Astrocyte (in vitro differentiated cells and primary cell): ENCODE results near the gene SYPL2. TPM values are rescaled to one million over a fixed set of nuclear protein-coding genes. Genes with fewer than 3 reads are reported as not detected.

Experiments used
- DNase-seq: peaks from one replicate; pipeline ENCODE4 v3.0.0-alpha.2; 2010; ENCODE audit warnings: low read depth
- FAIRE-seq: peaks from 2 replicates; lab custom pipeline; 2011; peaks lifted over from hg19 to GRCh38; lab: Jason Lieb, UNC
- H2AFZ ChIP-seq: 2 replicates; pipeline ENCODE4 v1.6.0; 2012; ENCODE audit warnings: low read depth, low read length, inconsistent platforms
- H3K27ac ChIP-seq: 2 replicates; pipeline ENCODE4 v1.5.1; 2011; ENCODE audit warnings: low read depth, low read length, inconsistent platforms
- H3K27me3 ChIP-seq: 2 replicates; pipeline ENCODE4 v1.6.0; 2011; ENCODE audit warnings: low read length, inconsistent platforms; ENCODE audit not compliant: insufficient read depth
- H3K36me3 ChIP-seq: 2 replicates; pipeline ENCODE4 v1.5.1; 2011; ENCODE audit warnings: low read length, inconsistent platforms; ENCODE audit not compliant: insufficient read depth
- H3K4me1 ChIP-seq: 2 replicates; pipeline ENCODE4 v1.5.1; 2011; ENCODE audit warnings: low read length, inconsistent platforms; ENCODE audit not compliant: insufficient read depth
- H3K4me2 ChIP-seq: 2 replicates; pipeline ENCODE4 v1.6.0; 2012; ENCODE audit warnings: low read length, inconsistent platforms
- H3K4me3 ChIP-seq: 2 replicates; pipeline ENCODE4 v1.5.1; 2011; ENCODE audit warnings: low read depth, mild to moderate bottlenecking, low read length, inconsistent platforms; ENCODE audit not compliant: insufficient read depth
- H3K79me2 ChIP-seq: 2 replicates; pipeline ENCODE4 v1.6.0; 2012; ENCODE audit warnings: mild to moderate bottlenecking, low read length, inconsistent platforms; ENCODE audit not compliant: insufficient read depth
- H3K9ac ChIP-seq: 2 replicates; pipeline ENCODE4 v1.6.0; 2012; ENCODE audit warnings: mild to moderate bottlenecking, low read length, inconsistent platforms
- H3K9me3 ChIP-seq: 2 replicates; pipeline ENCODE4 v1.5.1; 2012; ENCODE audit warnings: low read depth, mild to moderate bottlenecking, low read length, inconsistent platforms; ENCODE audit not compliant: insufficient read depth
- H4K20me1 ChIP-seq: 2 replicates; pipeline ENCODE4 v1.6.0; 2012; ENCODE audit warnings: low read length, inconsistent platforms; ENCODE audit not compliant: insufficient read depth
- H3K27ac Mint-ChIP-seq: one replicate; pipeline ENCODE4 v1.8.0; 2021; ENCODE audit warnings: mild to moderate bottlenecking, mixed read lengths; ENCODE audit not compliant: unreplicated experiment
- H3K27me3 Mint-ChIP-seq: one replicate; pipeline ENCODE4 v1.8.0; 2021; ENCODE audit warnings: low read depth, mixed read lengths; ENCODE audit not compliant: unreplicated experiment
- H3K36me3 Mint-ChIP-seq: one replicate; pipeline ENCODE4 v1.8.0; 2021; ENCODE audit warnings: low read depth, mixed read lengths; ENCODE audit not compliant: unreplicated experiment
- H3K4me1 Mint-ChIP-seq: one replicate; pipeline ENCODE4 v1.8.0; 2021; ENCODE audit warnings: low read depth, mixed read lengths; ENCODE audit not compliant: unreplicated experiment
- H3K4me3 Mint-ChIP-seq: one replicate; pipeline ENCODE4 v1.8.0; 2021; ENCODE audit warnings: mild to moderate bottlenecking, moderate library complexity, mixed read lengths; ENCODE audit not compliant: unreplicated experiment
- H3K9me3 Mint-ChIP-seq: one replicate; pipeline ENCODE4 v1.8.0; 2021; ENCODE audit warnings: mild to moderate bottlenecking, mixed read lengths; ENCODE audit not compliant: unreplicated experiment
- CTCF ChIP-seq: IDR thresholded peaks from 2 replicates; pipeline ENCODE4 v1.5.1; 2011; ENCODE audit warnings: low read depth, mild to moderate bottlenecking, inconsistent platforms, low read length, moderate library complexity; ENCODE audit not compliant: insufficient read depth
- EZH2 ChIP-seq: IDR thresholded peaks from 2 replicates; pipeline ENCODE4 v1.6.1; 2012; ENCODE audit warnings: mild to moderate bottlenecking, low read length, inconsistent platforms; ENCODE audit not compliant: insufficient read depth
- total RNA-seq: library from RNA; stranded (reverse); gene quantifications from 2 replicates; pipeline ENCODE4 v1.2.1, GENCODE V29; 2021

SYPL2 gene
- total RNA-seq, 1 donor from 2014 or later = 0.70 TPM

- H3K9me3 ChIP-seq = no peaks in the 10 kb centered on the region
- Mint-ChIP-seq H3K4me3 (no peak overlapping the region), H3K27me3 (no peaks in the 10 kb centered on the region), H3K36me3 (peaks cover 13% of the 10 kb centered on the region), H3K27ac (peak overlapping the region; percentile 34), H3K9me3 (no peaks in the 10 kb centered on the region), H3K4me1 (peaks cover 13% of the 10 kb centered on the region)
- no peak overlapping the region for H3K4me2 ChIP-seq
- H3K4me1 ChIP-seq = peaks cover 4% of the 10 kb centered on the region
- DNase-seq (peak; percentile 27), FAIRE-seq (no peak)
- peaks cover 14% of the 10 kb centered on the region for H3K79me2 ChIP-seq
- H3K9ac ChIP-seq = no peak overlapping the region
- H4K20me1 ChIP-seq = no peaks in the 10 kb centered on the region
- peak; percentile 80 for TF ChIP-seq CTCF
- TF ChIP-seq EZH2 = no peak
- no peaks in the 10 kb centered on the region for H3K27me3 ChIP-seq
- H3K27ac ChIP-seq = no peak overlapping the region
- H3K4me3 ChIP-seq = no peak overlapping the region
- H3K36me3 ChIP-seq = peaks cover 7% of the 10 kb centered on the region
- no peak overlapping the region for H2AFZ ChIP-seq
These were observed 23.9 kb downstream of the SYPL2 start for GRCh38 chr1:109490029-109490933.

DNA sequence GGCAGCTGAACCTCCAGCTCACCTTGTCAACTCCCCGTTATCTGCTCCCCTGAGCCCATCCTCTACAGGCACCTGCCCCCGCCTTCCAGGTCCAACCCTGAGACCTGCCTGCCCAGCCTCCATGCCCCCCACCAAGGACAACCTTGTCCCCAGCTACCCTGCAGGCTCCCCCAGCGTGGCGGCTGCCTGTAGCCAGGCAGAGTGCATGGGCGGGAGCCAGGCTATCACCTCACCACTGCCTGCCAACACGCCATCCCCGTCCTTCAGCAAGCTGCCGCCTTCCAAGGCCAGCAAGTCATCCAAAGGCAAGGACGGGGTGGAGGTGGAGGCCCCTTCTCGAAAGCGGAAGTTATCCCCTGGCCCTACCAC is 24.6 kb downstream of the SYPL2 start:
- FAIRE-seq (no peak), DNase-seq (no peak)
- H3K36me3 ChIP-seq = peaks cover 7% of the 10 kb centered on the region
- H2AFZ ChIP-seq = no peak overlapping the region
- H3K4me2 ChIP-seq = no peak overlapping the region
- peaks cover 11% of the 10 kb centered on the region for H3K79me2 ChIP-seq
- H3K9me3 Mint-ChIP-seq = no peaks in the 10 kb centered on the region
- H3K4me1 Mint-ChIP-seq = peaks cover 13% of the 10 kb centered on the region
- H3K27me3 Mint-ChIP-seq = no peaks in the 10 kb centered on the region
- peaks cover 14% of the 10 kb centered on the region for H3K36me3 Mint-ChIP-seq
- H3K4me1 ChIP-seq = peaks cover 4% of the 10 kb centered on the region
- no peak overlapping the region for H3K27ac ChIP-seq
- no peaks in the 10 kb centered on the region for H3K27me3 ChIP-seq
- H3K9ac ChIP-seq = no peak overlapping the region
- no peak overlapping the region for H3K4me3 Mint-ChIP-seq
- H3K4me3 ChIP-seq = no peak overlapping the region
- no peaks in the 10 kb centered on the region for H3K9me3 ChIP-seq
- TF ChIP-seq EZH2 (no peak), CTCF (no peak)
- H4K20me1 ChIP-seq = no peaks in the 10 kb centered on the region
- peak overlapping the region; percentile 34 for H3K27ac Mint-ChIP-seq

GRCh38 chr1:109491372-109491771 is 25.0 kb downstream of the SYPL2 start:
- H3K4me2 ChIP-seq = no peak overlapping the region
- H3K27me3 Mint-ChIP-seq = no peaks in the 10 kb centered on the region
- no peak overlapping the region for H3K4me3 ChIP-seq
- peaks cover 4% of the 10 kb centered on the region for H3K4me1 ChIP-seq
- H3K79me2 ChIP-seq = peaks cover 10% of the 10 kb centered on the region
- TF ChIP-seq CTCF (no peak), EZH2 (no peak)
- no peak overlapping the region for H3K4me3 Mint-ChIP-seq
- no peak overlapping the region for H3K9ac ChIP-seq
- DNase-seq (no peak), FAIRE-seq (no peak)
- no peak overlapping the region for H3K27ac ChIP-seq
- H4K20me1 ChIP-seq = no peaks in the 10 kb centered on the region
- H3K4me1 Mint-ChIP-seq = peaks cover 13% of the 10 kb centered on the region
- no peak overlapping the region for H3K27ac Mint-ChIP-seq
- H3K9me3 Mint-ChIP-seq = no peaks in the 10 kb centered on the region
- no peak overlapping the region for H2AFZ ChIP-seq
- H3K36me3 ChIP-seq = peaks cover 7% of the 10 kb centered on the region
- no peaks in the 10 kb centered on the region for H3K9me3 ChIP-seq
- no peaks in the 10 kb centered on the region for H3K27me3 ChIP-seq
- peaks cover 18% of the 10 kb centered on the region for H3K36me3 Mint-ChIP-seq
